Liver (tissue), 3 donors: ENCODE results near the gene TMEM217.

Source experiments
- ATF3 ChIP-seq: IDR thresholded peaks from 2 replicates; pipeline ENCODE4 v1.6.1; 2016; ENCODE audit warnings: antibody characterized with exemption
- CTCF ChIP-seq: fragments of 150-350 bp; IDR thresholded peaks from 2 replicates; pipeline ENCODE4 v1.5.1; 2017; ENCODE audit warnings: improper control_type of control experiment, low read depth, low read length; ENCODE audit not compliant: missing input control
- FOXA1 ChIP-seq: IDR thresholded peaks from 2 replicates; pipeline ENCODE4 v1.6.1; 2016; ENCODE audit warnings: antibody characterized with exemption
- FOXA2 ChIP-seq: IDR thresholded peaks from 2 replicates; pipeline ENCODE4 v1.6.1; 2016; ENCODE audit warnings: antibody characterized with exemption
- GABPA ChIP-seq, 2 donors: IDR thresholded peaks in 1 of 2; conservative IDR thresholded peaks in 1 of 2; 2 replicates each; pipeline ENCODE4 v1.6.1; 2016; ENCODE audit warnings: antibody characterized with exemption in 2 of 2, mild to moderate bottlenecking in 1 of 2, moderate library complexity in 1 of 2
- JUND ChIP-seq, 2 donors: IDR thresholded peaks; 2 replicates each; pipeline ENCODE4 v1.6.1; 2016; ENCODE audit warnings: antibody characterized with exemption in 2 of 2
- MAX ChIP-seq: IDR thresholded peaks from 2 replicates; pipeline ENCODE4 v1.6.1; 2016; ENCODE audit warnings: antibody characterized with exemption
- NR2F2 ChIP-seq: IDR thresholded peaks from 2 replicates; pipeline ENCODE4 v1.6.1; 2016; ENCODE audit warnings: antibody characterized with exemption
- RAD21 ChIP-seq, 2 donors: IDR thresholded peaks; 2 replicates each; pipeline ENCODE4 v1.6.1; 2016; ENCODE audit warnings: antibody characterized with exemption in 2 of 2, mild to moderate bottlenecking in 2 of 2
- REST ChIP-seq: IDR thresholded peaks from 2 replicates; pipeline ENCODE4 v1.6.1; 2016; ENCODE audit warnings: antibody characterized with exemption, mild to moderate bottlenecking
- SP1 ChIP-seq: IDR thresholded peaks from 2 replicates; pipeline ENCODE4 v1.6.1; 2018; ENCODE audit warnings: antibody characterized with exemption, mild to moderate bottlenecking
- TAF1 ChIP-seq: conservative IDR thresholded peaks from 2 replicates; pipeline ENCODE4 v1.6.1; 2016; ENCODE audit warnings: antibody characterized with exemption, mild to moderate bottlenecking
- ZBTB33 ChIP-seq: IDR thresholded peaks from 2 replicates; pipeline ENCODE4 v1.6.1; 2016; ENCODE audit warnings: antibody characterized with exemption
- donor health status: healthy.
- donor health status: healthy.

GRCh38 chr6:37269105-37269504, 11.2 kb upstream of the TMEM217 start:
- TF ChIP-seq RAD21 (IDR thresholded peaks at IDR 0.05) (no peak), CTCF (no peak), TAF1 (no peak), GABPA (IDR thresholded peaks at IDR 0.05 in 1 of 2, conservative IDR thresholded peaks at IDR 0.05 in 1 of 2) (no peak), NR2F2 (no peak), SP1 (no peak), ATF3 (no peak), REST (no peak), MAX (no peak), JUND (IDR thresholded peaks at IDR 0.05) (no peak), ZBTB33 (no peak), FOXA2 (no peak), FOXA1 (no peak)
